Karpas-422 (cell line): ENCODE measurements around the gene PPIA. TPM values are rescaled to one million over a fixed set of nuclear protein-coding genes. Genes with fewer than 3 reads are reported as not detected.
A peak's percentile ranks its signal among the peaks of the same experiment; 100 is the strongest.

ENCODE experiments used
- DNase-seq: peaks from one replicate; pipeline ENCODE4 v3.0.0-alpha.2; 2015
- H2AFZ ChIP-seq: fragments of 200-600 bp; sonication (generic); 2 replicates; pipeline ENCODE4 v1.6.1; 2014; ENCODE audit warnings: antibody characterized with exemption, low read length, mixed read lengths
- H3K27ac ChIP-seq: fragments of 200-600 bp; sonication (generic); 2 replicates; pipeline ENCODE4 v1.5.1; 2014; ENCODE audit warnings: mild to moderate bottlenecking, low read length, moderate library complexity
- H3K27me3 ChIP-seq: fragments of 200-600 bp; sonication (generic); 2 replicates; pipeline ENCODE4 v1.6.1; 2014; ENCODE audit warnings: low read length, mixed read lengths
- H3K36me3 ChIP-seq: fragments of 200-600 bp; sonication (generic); 2 replicates; pipeline ENCODE4 v1.6.1; 2014; ENCODE audit warnings: low read length, mixed read lengths; ENCODE audit not compliant: insufficient read depth
- H3K4me1 ChIP-seq: fragments of 200-600 bp; sonication (generic); 2 replicates; pipeline ENCODE4 v1.6.1; 2014; ENCODE audit warnings: mild to moderate bottlenecking, low read length, mixed read lengths
- H3K4me2 ChIP-seq: fragments of 200-600 bp; sonication (generic); 2 replicates; pipeline ENCODE4 v1.6.1; 2014; ENCODE audit warnings: low read length, low read depth, mild to moderate bottlenecking; ENCODE audit not compliant: poor library complexity, severe bottlenecking
- H3K4me3 ChIP-seq: fragments of 200-600 bp; sonication (generic); 2 replicates; pipeline ENCODE4 v1.5.1; 2014; ENCODE audit warnings: mild to moderate bottlenecking, antibody characterized with exemption, low read length, mixed read lengths
- H3K79me2 ChIP-seq: fragments of 200-600 bp; sonication (generic); 2 replicates; pipeline ENCODE4 v1.6.1; 2014; ENCODE audit warnings: mild to moderate bottlenecking, low read length, mixed read lengths
- H3K9ac ChIP-seq: fragments of 200-600 bp; sonication (generic); 2 replicates; pipeline ENCODE4 v1.6.0; 2014; ENCODE audit warnings: low read length
- H3K9me2 ChIP-seq: fragments of 200-600 bp; sonication (generic), shearing (Covaris generic); replicated peaks from 2 replicates; pipeline ENCODE4 v1.6.0; 2014; ENCODE audit warnings: mild to moderate bottlenecking, low read length, moderate library complexity; ENCODE audit not compliant: insufficient read depth
- H3K9me3 ChIP-seq: fragments of 300-700, 200-600 bp; sonication (generic); 2 replicates; pipeline ENCODE4 v1.6.1; 2014; ENCODE audit warnings: low read length, mixed read lengths
- H4K20me1 ChIP-seq: fragments of 200-600 bp; sonication (generic); 2 replicates; pipeline ENCODE4 v1.6.1; 2014; ENCODE audit warnings: mild to moderate bottlenecking, antibody characterized with exemption, low read length, low read depth; ENCODE audit not compliant: insufficient read depth
- total RNA-seq: library from RNA; depleted of rRNA; stranded (reverse); fragments of >200 nt; shearing (Covaris generic); gene quantifications from 2 replicates; pipeline ENCODE4 v1.2.3, GENCODE V29; 2014; ENCODE audit warnings: low replicate concordance

Gene PPIA
- total RNA-seq, 1 experiment from 2014 or later, result 3,564 TPM

DNA sequence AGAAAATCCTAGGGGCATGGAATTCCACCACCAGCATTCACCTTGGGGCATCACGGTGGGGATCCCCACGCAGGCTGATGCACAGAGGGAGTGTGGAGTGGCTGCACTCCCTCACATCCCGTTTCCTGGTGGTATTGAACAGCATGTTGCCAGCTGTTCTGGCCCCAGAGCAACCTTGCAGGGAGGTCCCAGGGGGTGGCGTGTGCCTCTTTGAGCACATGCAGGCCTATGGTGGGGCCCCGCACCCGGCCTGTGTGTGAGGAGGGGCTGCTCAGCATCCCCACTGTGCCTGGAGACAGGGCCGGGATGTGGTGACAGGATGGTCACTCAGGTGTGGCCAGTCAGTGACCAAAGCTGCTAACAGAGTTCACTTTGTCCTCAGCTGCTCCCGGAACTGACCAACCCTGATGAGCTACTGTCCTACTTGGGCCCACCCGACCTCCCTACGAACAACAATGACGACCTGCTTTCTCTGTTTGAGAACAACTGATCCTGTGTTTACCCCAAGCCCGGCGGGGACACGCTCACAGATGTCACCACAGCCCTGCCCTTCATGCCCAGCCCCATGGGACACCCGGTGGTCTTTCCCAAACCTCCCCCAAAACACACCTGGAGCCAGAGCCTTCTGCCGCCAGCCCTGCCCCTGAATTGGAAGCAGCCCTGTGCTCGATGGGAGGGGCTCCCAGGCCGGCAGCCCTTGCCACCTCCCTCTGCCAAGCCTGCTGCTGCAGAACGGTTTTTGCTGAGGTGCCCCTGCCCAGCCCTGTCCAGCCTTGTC, 29.2 kb upstream of the PPIA start:
- Histone ChIP-seq H4K20me1 (no peaks in the 10 kb centered on the region), H2AFZ (no peak overlapping the region), H3K9me2 (no peaks in the 10 kb centered on the region), H3K9me3 (no peaks in the 10 kb centered on the region), H3K36me3 (peaks cover 7% of the 10 kb centered on the region; the same call in 1 of the 2 replicates), H3K27ac (no peak overlapping the region), H3K4me2 (no peak overlapping the region), H3K4me1 (no peaks in the 10 kb centered on the region), H3K27me3 (no peaks in the 10 kb centered on the region), H3K4me3 (no peak overlapping the region), H3K79me2 (no peaks in the 10 kb centered on the region), H3K9ac (no peak overlapping the region)
- no peak for DNase-seq

DNA sequence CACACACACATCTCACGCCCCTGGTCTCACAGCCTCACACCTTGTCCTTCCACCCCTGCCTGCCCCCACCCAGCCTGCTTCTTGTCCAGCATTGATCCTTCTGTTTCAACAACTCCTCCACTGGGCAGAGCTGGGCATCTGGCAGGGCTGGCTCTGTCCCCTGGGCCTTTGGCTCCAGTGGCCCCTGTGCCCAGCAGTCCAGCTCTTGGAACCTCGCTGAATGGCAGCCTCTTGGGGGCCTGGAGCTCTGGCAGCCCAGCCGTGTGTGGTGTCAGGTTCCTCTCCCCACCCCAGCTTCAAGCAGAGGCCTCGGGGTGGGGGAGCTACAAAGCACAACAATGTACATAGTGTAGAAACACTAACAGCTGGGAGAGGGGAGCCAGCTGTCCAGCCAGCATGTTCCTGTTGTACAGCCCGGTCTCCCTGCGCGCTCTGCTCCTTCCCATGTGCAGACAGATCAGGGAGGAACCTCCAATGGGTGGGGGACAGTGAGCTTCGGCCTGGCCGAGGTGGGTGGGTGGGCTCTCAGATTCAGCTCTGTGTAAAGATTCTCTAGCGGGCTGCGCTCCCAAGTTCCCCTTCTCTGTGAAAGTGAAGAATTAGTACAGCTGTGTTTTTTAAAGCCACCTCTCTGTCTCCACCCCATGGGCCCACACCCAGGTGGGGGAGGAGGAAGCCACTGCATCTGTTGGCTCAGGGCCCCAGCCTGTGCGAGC, 28.4 kb upstream of the PPIA start:
- Histone ChIP-seq H3K9ac (no peak overlapping the region), H3K4me1 (no peaks in the 10 kb centered on the region)

DNA sequence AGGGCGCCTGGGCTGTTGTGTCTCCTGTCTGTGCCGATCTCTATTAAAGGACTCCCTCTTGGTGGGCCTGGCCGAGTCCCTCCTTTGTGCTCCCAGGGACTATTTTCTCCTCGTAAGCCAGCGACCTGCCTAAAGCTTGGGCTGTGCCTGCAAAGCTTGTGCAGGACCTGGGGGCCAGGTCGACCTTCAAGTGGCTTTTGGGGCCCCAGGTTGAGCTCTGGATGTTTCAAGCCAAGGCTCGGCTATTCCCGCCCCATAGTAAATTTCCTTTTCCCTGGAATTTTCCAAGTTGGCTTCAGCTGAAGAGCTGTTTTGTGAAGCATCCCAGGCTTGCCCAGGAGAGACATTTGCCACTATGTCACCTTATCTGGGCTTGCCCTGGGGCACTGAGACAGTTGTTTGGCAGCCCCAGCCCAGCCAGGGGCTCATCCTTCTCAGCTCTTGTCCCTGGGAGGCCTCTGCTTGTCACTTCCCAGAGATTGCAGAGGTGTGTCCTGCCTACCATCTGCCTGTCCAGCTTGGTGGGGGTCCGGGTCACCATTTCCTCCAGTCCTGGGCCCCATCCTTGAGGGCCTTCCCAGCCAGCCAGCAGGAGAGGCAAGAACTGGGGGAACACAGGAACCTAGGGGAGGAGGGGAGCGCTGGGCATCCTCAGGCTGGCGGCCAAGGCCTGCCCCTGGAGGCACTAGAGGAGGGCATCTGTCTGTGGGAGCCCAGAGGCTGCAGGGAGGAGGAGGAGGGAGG, 27.7 kb upstream of the PPIA start:
- H3K4me3 ChIP-seq, result no peak overlapping the region
- H3K4me1 ChIP-seq, result no peaks in the 10 kb centered on the region
- no peaks in the 10 kb centered on the region for H4K20me1 ChIP-seq
- peaks cover 7% of the 10 kb centered on the region; the same call in 1 of the 2 replicates for H3K36me3 ChIP-seq
- no peak for DNase-seq
- H3K27ac ChIP-seq, result no peak overlapping the region
- no peaks in the 10 kb centered on the region for H3K79me2 ChIP-seq
- H3K9me2 ChIP-seq, result no peaks in the 10 kb centered on the region
- H3K9ac ChIP-seq, result no peak overlapping the region
- H3K4me2 ChIP-seq, result no peak overlapping the region
- H2AFZ ChIP-seq, result no peak overlapping the region
- no peaks in the 10 kb centered on the region for H3K9me3 ChIP-seq
- H3K27me3 ChIP-seq, result no peaks in the 10 kb centered on the region

More for the DNA sequence above, 28.4 kb upstream of the PPIA start:
- Histone ChIP-seq H2AFZ (no peak overlapping the region), H3K36me3 (peaks cover 7% of the 10 kb centered on the region; the same call in 1 of the 2 replicates), H3K9me2 (no peaks in the 10 kb centered on the region), H3K27me3 (no peaks in the 10 kb centered on the region), H3K79me2 (no peaks in the 10 kb centered on the region), H4K20me1 (no peaks in the 10 kb centered on the region), H3K4me2 (no peak overlapping the region), H3K27ac (no peak overlapping the region), H3K9me3 (no peaks in the 10 kb centered on the region), H3K4me3 (no peak overlapping the region)
- DNase-seq, result no peak

- H3K27ac ChIP-seq, result no peak overlapping the region
- no peak overlapping the region for H3K4me2 ChIP-seq
These were observed 27.1 kb upstream of the PPIA start for GRCh38 chr7:44769376-44769775.

GRCh38 chr7:44769776-44770294, 26.6 kb upstream of the PPIA start:
- H3K27ac ChIP-seq, result no peak overlapping the region
- H3K4me3 ChIP-seq, result no peak overlapping the region
- H3K9me2 ChIP-seq, result no peaks in the 10 kb centered on the region
- no peak overlapping the region for H3K9ac ChIP-seq
- H3K79me2 ChIP-seq, result no peaks in the 10 kb centered on the region
- DNase-seq, result no peak
- no peaks in the 10 kb centered on the region for H4K20me1 ChIP-seq
- no peaks in the 10 kb centered on the region for H3K27me3 ChIP-seq
- no peaks in the 10 kb centered on the region for H3K4me1 ChIP-seq
- H2AFZ ChIP-seq, result no peak overlapping the region
- no peaks in the 10 kb centered on the region for H3K9me3 ChIP-seq
- peaks cover 3% of the 10 kb centered on the region; the same call in 1 of the 2 replicates for H3K36me3 ChIP-seq
- no peak overlapping the region for H3K4me2 ChIP-seq

More at GRCh38 chr7:44769376-44769775, 27.1 kb upstream of the PPIA start:
- no peak for DNase-seq
- no peaks in the 10 kb centered on the region for H4K20me1 ChIP-seq
- H2AFZ ChIP-seq, result no peak overlapping the region
- no peaks in the 10 kb centered on the region for H3K27me3 ChIP-seq
- peaks cover 7% of the 10 kb centered on the region; the same call in 1 of the 2 replicates for H3K36me3 ChIP-seq
- H3K9me2 ChIP-seq, result no peaks in the 10 kb centered on the region
- H3K79me2 ChIP-seq, result no peaks in the 10 kb centered on the region
- no peaks in the 10 kb centered on the region for H3K9me3 ChIP-seq
- no peak overlapping the region for H3K4me3 ChIP-seq
- no peak overlapping the region for H3K9ac ChIP-seq
- H3K4me1 ChIP-seq, result no peaks in the 10 kb centered on the region

- Histone ChIP-seq H3K27me3 (no peaks in the 10 kb centered on the region), H3K79me2 (no peaks in the 10 kb centered on the region), H3K4me1 (no peaks in the 10 kb centered on the region), H3K9me3 (no peaks in the 10 kb centered on the region), H3K27ac (no peak overlapping the region), H3K9me2 (no peaks in the 10 kb centered on the region), H4K20me1 (no peaks in the 10 kb centered on the region), H3K4me2 (no peak overlapping the region), H3K4me3 (no peak overlapping the region), H3K36me3 (peaks cover 3% of the 10 kb centered on the region; the same call in 1 of the 2 replicates), H3K9ac (no peak overlapping the region), H2AFZ (no peak overlapping the region)
- no peak for DNase-seq
These were observed 25.1 kb upstream of the PPIA start for GRCh38 chr7:44771358-44771757.

- no peaks in the 10 kb centered on the region for H3K27me3 ChIP-seq
- no peak overlapping the region for H3K27ac ChIP-seq
- no peaks in the 10 kb centered on the region for H3K4me1 ChIP-seq
- no peaks in the 10 kb centered on the region for H3K36me3 ChIP-seq
- no peak overlapping the region for H3K4me3 ChIP-seq
- H4K20me1 ChIP-seq, result no peaks in the 10 kb centered on the region
- no peak for DNase-seq
- H3K4me2 ChIP-seq, result no peak overlapping the region
- no peak overlapping the region for H2AFZ ChIP-seq
- no peaks in the 10 kb centered on the region for H3K9me3 ChIP-seq
- H3K9ac ChIP-seq, result no peak overlapping the region
- H3K9me2 ChIP-seq, result no peaks in the 10 kb centered on the region
- H3K79me2 ChIP-seq, result no peaks in the 10 kb centered on the region
These were observed 24.0 kb upstream of the PPIA start for GRCh38 chr7:44772440-44772839.

DNA sequence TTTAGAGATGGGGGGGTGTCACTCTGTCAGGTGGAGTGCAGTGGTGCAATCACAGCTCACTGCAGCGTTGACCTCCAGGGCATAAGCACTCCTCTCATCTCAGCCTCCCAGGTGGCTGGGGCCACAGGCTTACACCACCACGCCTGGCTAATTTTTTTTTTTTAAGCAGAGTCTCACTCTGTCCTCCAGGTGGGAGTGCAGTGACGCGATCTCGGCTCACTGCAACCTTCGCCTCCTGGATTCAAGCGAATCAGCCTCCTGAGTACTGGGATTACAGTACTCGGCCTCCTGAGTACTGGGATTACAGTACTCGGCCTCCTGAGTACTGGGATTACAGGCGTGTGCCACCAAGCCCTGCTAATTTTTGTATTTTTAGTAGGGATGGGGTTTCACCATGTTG, 23.6 kb upstream of the PPIA start:
- Histone ChIP-seq H3K9ac (no peak overlapping the region), H3K27ac (no peak overlapping the region), H3K79me2 (no peaks in the 10 kb centered on the region), H3K4me3 (no peak overlapping the region), H3K4me1 (no peaks in the 10 kb centered on the region), H3K4me2 (no peak overlapping the region), H4K20me1 (no peaks in the 10 kb centered on the region), H3K9me3 (no peaks in the 10 kb centered on the region), H2AFZ (no peak overlapping the region), H3K36me3 (no peaks in the 10 kb centered on the region), H3K27me3 (no peaks in the 10 kb centered on the region), H3K9me2 (no peaks in the 10 kb centered on the region)
- DNase-seq, result peak; percentile 69
